Caco-2 (cell line): ENCODE data around the gene TTC9. TPM values are rescaled to one million over a fixed set of nuclear protein-coding genes. Genes with fewer than 3 reads are reported as not detected.

Experiments
- BruUV-seq: library from RNA; stranded (reverse); fragments of 400-500 nt; replicated peaks from 2 replicates; lab custom pipeline; 2021; lab: Mats Ljungman, UMichigan
- CTCF ChIA-PET: fragments of 300-600 bp; sonication (Branson Sonifier 250); formaldehyde crosslinking; loops from one replicate; lab custom pipeline; 2022; ENCODE audit warnings: antibody characterized with exemption; lab: Charles Lee
- POLR2A ChIA-PET: fragments of 300-600 bp; sonication (Branson Sonifier 250); formaldehyde crosslinking; loops from one replicate; lab custom pipeline; 2022; ENCODE audit warnings: antibody characterized with exemption; lab: Charles Lee
- DNase-seq, 2 experiments: peaks; one replicate each; pipeline versions ENCODE4 v3.0.0 to v3.0.0-alpha.2; 2020 to 2022
- H3K27me3 ChIP-seq: replicated peaks from 2 replicates; pipeline ENCODE4 v1.6.0; 2011; ENCODE audit warnings: low read length; ENCODE audit not compliant: control insufficient read depth, insufficient read depth
- H3K36me3 ChIP-seq: 2 replicates; pipeline ENCODE4 v1.5.1; 2011; ENCODE audit warnings: low read length; ENCODE audit not compliant: control insufficient read depth, insufficient read depth
- H3K4me1 ChIP-seq: fragments of 250-450 bp; sonication (Bioruptor Pico); 2 replicates; pipeline ENCODE4 v1.5.1; 2020; ENCODE audit warnings: mild to moderate bottlenecking
- H3K4me3 ChIP-seq: 2 replicates; pipeline ENCODE4 v1.5.1; 2011; ENCODE audit warnings: low read depth, mild to moderate bottlenecking, control low read depth, low read length
- H3K9me3 ChIP-seq: fragments of 250-450 bp; sonication (Bioruptor Pico); 2 replicates; pipeline ENCODE4 v1.5.1; 2020; ENCODE audit warnings: mild to moderate bottlenecking, moderate library complexity
- H3K27ac Mint-ChIP-seq: one replicate; pipeline ENCODE4 v1.8.0; 2022; ENCODE audit warnings: mixed read lengths; ENCODE audit not compliant: unreplicated experiment
- H3K27me3 Mint-ChIP-seq: one replicate; pipeline ENCODE4 v1.8.0; 2022; ENCODE audit warnings: mixed read lengths; ENCODE audit not compliant: insufficient read depth, unreplicated experiment
- H3K36me3 Mint-ChIP-seq: one replicate; pipeline ENCODE4 v1.8.0; 2022; ENCODE audit warnings: mild to moderate bottlenecking, mixed read lengths; ENCODE audit not compliant: insufficient read depth, unreplicated experiment
- H3K4me1 Mint-ChIP-seq: one replicate; pipeline ENCODE4 v1.8.0; 2022; ENCODE audit warnings: low read depth, mixed read lengths; ENCODE audit not compliant: unreplicated experiment
- H3K4me3 Mint-ChIP-seq: one replicate; pipeline ENCODE4 v1.8.0; 2022; ENCODE audit warnings: mild to moderate bottlenecking, moderate library complexity, mixed read lengths; ENCODE audit not compliant: unreplicated experiment
- H3K9me3 Mint-ChIP-seq: one replicate; pipeline ENCODE4 v1.8.0; 2022; ENCODE audit warnings: mixed read lengths; ENCODE audit not compliant: unreplicated experiment
- intact Hi-C: fragments of 100-400 bp; cut with micrococcal nuclease; formaldehyde crosslinking; loops from one replicate; pipeline ENCODE4 v1.10.0; 2022; ENCODE audit not compliant: unreplicated experiment
- total RNA-seq: library from RNA; stranded (reverse); gene quantifications from 2 replicates; pipeline ENCODE4 v1.2.3, GENCODE V29; 2022
- TF ChIP-seq, protein P1 (sequence below), 2 experiments: fragments of 200-600 bp in 1 of 2; IDR thresholded peaks; 1 replicate in 1 of 2; 2 replicates in 1 of 2; pipeline versions ENCODE4 v1.5.1 to v1.8.0; 2011 to 2022; ENCODE audit warnings: antibody characterized with exemption in 1 of 2, control low read depth in 1 of 2, inconsistent platforms in 1 of 2, low read depth in 1 of 2, low read length in 1 of 2, mild to moderate bottlenecking in 1 of 2, moderate library complexity in 1 of 2; ENCODE audit not compliant: insufficient read depth in 1 of 2, severe bottlenecking in 1 of 2, unreplicated experiment in 1 of 2

Gene TTC9
- total RNA-seq, 1 experiment from 2014 or later, result 4.6 TPM

DNA sequence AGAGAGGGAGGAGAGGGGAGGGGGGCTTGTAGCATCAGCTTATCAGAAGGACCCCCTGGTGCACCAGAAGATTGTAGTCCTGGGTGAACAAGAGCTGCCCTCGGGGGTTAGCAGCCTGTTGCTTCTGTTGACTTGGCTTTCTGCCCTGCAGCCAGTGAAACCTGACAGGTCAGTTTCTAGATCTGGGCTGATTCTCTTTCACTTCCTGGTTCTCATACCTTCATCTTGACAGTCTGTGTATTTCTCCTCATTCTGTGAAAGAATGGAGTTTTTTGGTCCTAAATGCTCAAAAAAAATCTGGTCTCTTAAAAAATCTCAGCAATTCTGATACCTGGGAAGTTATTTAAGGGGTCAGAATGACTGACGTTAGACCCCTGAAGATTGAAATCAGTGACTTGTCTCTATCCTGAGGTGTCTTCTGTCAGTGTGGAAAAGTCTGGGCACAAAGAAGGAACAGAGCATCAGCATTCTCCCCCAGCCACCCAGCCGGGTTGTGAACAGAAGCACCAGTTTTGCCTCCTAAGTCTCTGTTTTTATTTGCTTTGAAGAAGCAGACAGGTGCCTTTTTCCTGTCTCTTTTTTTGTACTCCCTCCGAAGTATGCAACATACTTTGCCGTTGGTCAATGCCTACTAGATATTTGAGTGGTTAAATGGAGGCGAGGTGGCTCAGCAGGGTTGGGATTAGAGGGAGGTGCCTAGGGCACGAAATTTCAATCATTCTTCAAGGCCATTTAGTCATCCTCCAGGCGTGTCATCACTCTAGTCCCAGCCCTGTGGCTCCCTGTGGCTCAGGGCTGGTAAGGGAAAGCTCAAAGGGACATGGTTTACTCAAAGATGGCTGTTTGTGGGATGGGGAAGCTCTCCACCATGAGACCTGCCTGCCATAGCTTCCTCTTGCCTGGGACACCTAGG is 24.0 kb downstream of the TTC9 start:
- TSS peak; percentile 62 for BruUV-seq
- Histone ChIP-seq H3K36me3 (no peaks in the 10 kb centered on the region), H3K9me3 (no peaks in the 10 kb centered on the region), H3K4me1 (peaks cover 46% of the 10 kb centered on the region), H3K4me3 (no peak overlapping the region), H3K27me3 (no peaks in the 10 kb centered on the region)
- Mint-ChIP-seq H3K36me3 (peaks cover 13% of the 10 kb centered on the region), H3K27ac (peak overlapping the region; percentile 91), H3K27me3 (no peaks in the 10 kb centered on the region), H3K4me3 (peak overlapping the region; percentile 50), H3K9me3 (no peaks in the 10 kb centered on the region), H3K4me1 (peaks cover 34% of the 10 kb centered on the region)
- ChIA-PET POLR2A (interaction anchor here (0.6 to 1.5 kb wide), 2 partner anchors 12 to 88 kb away, joined by 3 to 4 read pairs; no protein-coding TSS in a partner anchor), CTCF (interaction anchor here (0.5 to 1.0 kb wide), 2 partner anchors 307 to 1405 kb away, joined by 3 read pairs; partner anchors contain the start of gene GALNT16)
- intact Hi-C loops, result loop anchor here (2.0 kb wide), 2 partner anchors 23 to 51 kb away; no protein-coding TSS in a partner anchor
- TF ChIP-seq, protein P1, sequence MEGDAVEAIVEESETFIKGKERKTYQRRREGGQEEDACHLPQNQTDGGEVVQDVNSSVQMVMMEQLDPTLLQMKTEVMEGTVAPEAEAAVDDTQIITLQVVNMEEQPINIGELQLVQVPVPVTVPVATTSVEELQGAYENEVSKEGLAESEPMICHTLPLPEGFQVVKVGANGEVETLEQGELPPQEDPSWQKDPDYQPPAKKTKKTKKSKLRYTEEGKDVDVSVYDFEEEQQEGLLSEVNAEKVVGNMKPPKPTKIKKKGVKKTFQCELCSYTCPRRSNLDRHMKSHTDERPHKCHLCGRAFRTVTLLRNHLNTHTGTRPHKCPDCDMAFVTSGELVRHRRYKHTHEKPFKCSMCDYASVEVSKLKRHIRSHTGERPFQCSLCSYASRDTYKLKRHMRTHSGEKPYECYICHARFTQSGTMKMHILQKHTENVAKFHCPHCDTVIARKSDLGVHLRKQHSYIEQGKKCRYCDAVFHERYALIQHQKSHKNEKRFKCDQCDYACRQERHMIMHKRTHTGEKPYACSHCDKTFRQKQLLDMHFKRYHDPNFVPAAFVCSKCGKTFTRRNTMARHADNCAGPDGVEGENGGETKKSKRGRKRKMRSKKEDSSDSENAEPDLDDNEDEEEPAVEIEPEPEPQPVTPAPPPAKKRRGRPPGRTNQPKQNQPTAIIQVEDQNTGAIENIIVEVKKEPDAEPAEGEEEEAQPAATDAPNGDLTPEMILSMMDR (IDR thresholded peaks at IDR 0.05; ENCODE audit: insufficient read depth in 1 of 2, low read depth in 1 of 2, low read length in 1 of 2, severe bottlenecking in 1 of 2, unreplicated experiment in 1 of 2), result no peak
- DNase-seq, result peak; percentile 83 to 85

DNA sequence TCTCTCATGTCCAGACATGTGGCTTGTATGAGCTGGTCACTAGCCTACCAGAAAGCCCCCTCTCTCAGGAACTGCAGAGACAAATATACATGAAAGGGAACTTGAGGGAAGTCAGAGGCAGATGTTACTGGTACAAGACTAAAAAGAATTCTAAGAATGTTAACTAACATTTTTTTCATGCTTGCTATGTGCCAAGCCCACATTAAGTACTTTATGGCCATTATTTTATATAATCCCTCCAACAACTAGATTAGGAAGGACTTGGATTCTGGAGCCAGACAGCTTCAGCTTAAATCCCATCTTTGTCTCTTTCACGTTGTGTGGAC is 24.6 kb downstream of the TTC9 start:
- POLR2A ChIA-PET, result interaction anchor here (0.6 to 1.5 kb wide), 2 partner anchors 87 to 219 kb away, joined by 3 to 4 read pairs; no protein-coding TSS in a partner anchor
- Mint-ChIP-seq H3K4me1 (peaks cover 34% of the 10 kb centered on the region), H3K36me3 (peaks cover 13% of the 10 kb centered on the region), H3K4me3 (peak overlapping the region; percentile 50), H3K27me3 (no peaks in the 10 kb centered on the region), H3K27ac (peak overlapping the region; percentile 91), H3K9me3 (no peaks in the 10 kb centered on the region)
- DNase-seq, result no peak
- intact Hi-C loops, result no loop called here
- H3K9me3 ChIP-seq, result no peaks in the 10 kb centered on the region
- TF ChIP-seq, protein P1 (IDR thresholded peaks at IDR 0.05; ENCODE audit: insufficient read depth in 1 of 2, low read depth in 1 of 2, low read length in 1 of 2, severe bottlenecking in 1 of 2, unreplicated experiment in 1 of 2), result no peak
- H3K36me3 ChIP-seq, result no peaks in the 10 kb centered on the region
- CTCF ChIA-PET, result no interaction called here
- no peak overlapping the region for H3K4me3 ChIP-seq
- H3K27me3 ChIP-seq, result no peaks in the 10 kb centered on the region
- BruUV-seq, result no TSS peak
- peaks cover 44% of the 10 kb centered on the region for H3K4me1 ChIP-seq

DNA sequence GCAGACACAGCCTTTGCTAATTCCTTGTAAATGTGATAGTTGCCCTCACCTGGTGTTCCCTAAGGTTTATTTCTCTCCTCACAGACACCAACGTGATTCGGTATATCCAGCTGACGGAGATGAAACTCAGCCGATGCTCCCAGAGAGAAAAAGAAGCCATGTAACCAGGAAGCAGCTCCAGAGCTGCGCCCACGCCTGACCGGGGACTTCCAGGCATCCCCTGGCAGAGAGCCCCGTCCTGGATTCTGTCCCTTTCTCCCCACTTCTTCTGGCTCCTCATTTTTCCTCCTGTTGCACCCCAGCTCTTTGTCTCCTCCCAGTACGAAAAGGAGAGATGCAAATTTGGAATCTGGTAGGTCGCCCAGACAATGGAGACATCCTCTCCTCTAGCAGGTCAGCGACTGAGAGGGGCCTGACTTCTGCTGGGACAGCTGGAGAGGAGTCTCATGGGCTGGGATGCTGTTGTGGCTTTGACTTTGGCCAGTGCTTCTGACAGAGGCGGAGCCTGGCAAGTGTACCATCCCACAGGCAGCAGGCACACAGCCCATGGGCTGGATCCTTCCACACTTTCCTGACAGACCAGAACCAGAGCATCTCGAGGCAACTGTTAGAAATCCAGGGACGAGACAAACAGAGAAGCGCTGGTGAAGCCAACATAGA is 29.4 kb downstream of the TTC9 start:
- H3K36me3 ChIP-seq, result no peaks in the 10 kb centered on the region
- TF ChIP-seq, protein P1 (IDR thresholded peaks at IDR 0.05; ENCODE audit: insufficient read depth in 1 of 2, low read depth in 1 of 2, low read length in 1 of 2, severe bottlenecking in 1 of 2, unreplicated experiment in 1 of 2), result no peak
- H3K27me3 Mint-ChIP-seq, result no peaks in the 10 kb centered on the region
- H3K27me3 ChIP-seq, result no peaks in the 10 kb centered on the region
- POLR2A ChIA-PET, result no interaction called here
- CTCF ChIA-PET, result no interaction called here
- H3K9me3 ChIP-seq, result no peaks in the 10 kb centered on the region
- no peak for DNase-seq
- no peak overlapping the region for H3K4me3 Mint-ChIP-seq
- peaks cover 15% of the 10 kb centered on the region for H3K4me1 ChIP-seq
- no peak overlapping the region for H3K4me3 ChIP-seq
- BruUV-seq, result no TSS peak
- H3K4me1 Mint-ChIP-seq, result peaks cover 18% of the 10 kb centered on the region
- intact Hi-C loops, result no loop called here
- H3K27ac Mint-ChIP-seq, result no peak overlapping the region
- peaks cover 6% of the 10 kb centered on the region for H3K36me3 Mint-ChIP-seq
- H3K9me3 Mint-ChIP-seq, result no peaks in the 10 kb centered on the region
